Fibroblast of mammary gland (primary cell): ENCODE results near the gene CERS6.

ENCODE experiments used
- DNase-seq: peaks from one replicate; pipeline ENCODE4 v3.0.0-alpha.2; 2010; ENCODE audit warnings: low read depth
- H3K4me3 ChIP-seq: 2 replicates; pipeline ENCODE4 v1.5.1; 2011; ENCODE audit warnings: low read depth, mild to moderate bottlenecking, low read length, moderate library complexity; ENCODE audit not compliant: control insufficient read depth
- CTCF ChIP-seq: conservative IDR thresholded peaks from 2 replicates; pipeline ENCODE4 v1.5.1; 2011; ENCODE audit warnings: low read depth, low read length, inconsistent platforms; ENCODE audit not compliant: control insufficient read depth, insufficient read depth

Gene CERS6

GRCh38 chr2:168748461-168748860 is 292.4 kb downstream of the CERS6 start:
- no peak overlapping the region for H3K4me3 ChIP-seq
- no peak for TF ChIP-seq CTCF
- DNase-seq: no peak

GRCh38 chr2:168749297-168749696 is 293.2 kb downstream of the CERS6 start:
- no peak for DNase-seq
- no peak for TF ChIP-seq CTCF
- no peak overlapping the region for H3K4me3 ChIP-seq

- no peak overlapping the region for H3K4me3 ChIP-seq
- no peak for TF ChIP-seq CTCF
- no peak for DNase-seq
Measured at GRCh38 chr2:168751104-168751740, 295.1 kb downstream of the CERS6 start.

- no peak for TF ChIP-seq CTCF
- no peak for DNase-seq
- no peak overlapping the region for H3K4me3 ChIP-seq
Measured at GRCh38 chr2:168752361-168752760, 296.3 kb downstream of the CERS6 start.

GRCh38 chr2:168753765-168754329 is 297.8 kb downstream of the CERS6 start:
- no peak for TF ChIP-seq CTCF
- no peak for DNase-seq
- no peak overlapping the region for H3K4me3 ChIP-seq

GRCh38 chr2:168757223-168757622 is 301.2 kb downstream of the CERS6 start:
- no peak for TF ChIP-seq CTCF
- no peak overlapping the region for H3K4me3 ChIP-seq
- DNase-seq: no peak
